Measurements from ENCODE around the gene MUTYH. TPM values are rescaled to one million over a fixed set of nuclear protein-coding genes. Genes with fewer than 3 reads are reported as not detected.

The MUTYH gene
- total and polyA plus RNA-seq, 9 of the 15 experiments (the other 6 are each of a cell fraction or from before 2014, with no cell fraction given) = 3.4 to 53.5 (median 29.0) TPM

DNA sequence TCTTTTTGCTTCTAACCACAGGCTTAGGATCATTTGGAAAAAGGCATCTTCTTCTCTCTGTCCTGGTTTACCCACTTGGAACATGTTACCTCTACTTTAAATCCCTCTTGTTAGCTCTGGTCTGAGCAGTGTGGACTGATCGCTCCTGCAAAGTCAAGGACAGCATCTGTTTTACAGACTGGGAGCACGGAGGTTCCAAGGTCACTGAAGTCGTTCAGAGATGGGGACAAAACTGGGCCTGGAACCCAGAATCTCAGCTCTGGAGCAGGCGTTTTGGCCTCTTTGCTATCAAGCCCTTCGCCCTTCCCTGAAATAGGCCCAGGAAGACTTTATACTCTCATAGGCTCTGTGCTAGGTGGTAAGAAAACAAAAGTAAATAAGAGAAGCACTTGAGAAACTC lies 11.3 kb upstream of the MUTYH start:
- BruUV-seq (replicated peaks) = no TSS peak
- TF ChIP-seq STAT5B (CRISPR knock-in tag; IDR thresholded peaks at IDR 0.05) (no peak), ZNF324 (CRISPR knock-in tag; IDR thresholded peaks at IDR 0.05) (no peak), TFAM (CRISPR knock-in tag; conservative IDR thresholded peaks at IDR 0.05) (no peak), RFX7 (CRISPR knock-in tag; IDR thresholded peaks at IDR 0.05) (no peak), IFI16 (CRISPR knock-in tag; IDR thresholded peaks at IDR 0.05) (no peak), SMARCB1 (IDR thresholded peaks at IDR 0.05; ENCODE audit: insufficient read length, low read depth) (no peak), ZNF408 (CRISPR knock-in tag; IDR thresholded peaks at IDR 0.05; ENCODE audit: low read depth) (no peak), ZNF143 (CRISPR knock-in tag; IDR thresholded peaks at IDR 0.05) (no peak)
- TF ChIP-seq, protein P1, sequence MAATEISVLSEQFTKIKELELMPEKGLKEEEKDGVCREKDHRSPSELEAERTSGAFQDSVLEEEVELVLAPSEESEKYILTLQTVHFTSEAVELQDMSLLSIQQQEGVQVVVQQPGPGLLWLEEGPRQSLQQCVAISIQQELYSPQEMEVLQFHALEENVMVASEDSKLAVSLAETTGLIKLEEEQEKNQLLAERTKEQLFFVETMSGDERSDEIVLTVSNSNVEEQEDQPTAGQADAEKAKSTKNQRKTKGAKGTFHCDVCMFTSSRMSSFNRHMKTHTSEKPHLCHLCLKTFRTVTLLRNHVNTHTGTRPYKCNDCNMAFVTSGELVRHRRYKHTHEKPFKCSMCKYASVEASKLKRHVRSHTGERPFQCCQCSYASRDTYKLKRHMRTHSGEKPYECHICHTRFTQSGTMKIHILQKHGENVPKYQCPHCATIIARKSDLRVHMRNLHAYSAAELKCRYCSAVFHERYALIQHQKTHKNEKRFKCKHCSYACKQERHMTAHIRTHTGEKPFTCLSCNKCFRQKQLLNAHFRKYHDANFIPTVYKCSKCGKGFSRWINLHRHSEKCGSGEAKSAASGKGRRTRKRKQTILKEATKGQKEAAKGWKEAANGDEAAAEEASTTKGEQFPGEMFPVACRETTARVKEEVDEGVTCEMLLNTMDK (IDR thresholded peaks at IDR 0.05; ENCODE audit: borderline replicate concordance, insufficient read depth, low read depth, low read length, poor library complexity, severe bottlenecking) = no peak
- TF ChIP-seq, protein P2, sequence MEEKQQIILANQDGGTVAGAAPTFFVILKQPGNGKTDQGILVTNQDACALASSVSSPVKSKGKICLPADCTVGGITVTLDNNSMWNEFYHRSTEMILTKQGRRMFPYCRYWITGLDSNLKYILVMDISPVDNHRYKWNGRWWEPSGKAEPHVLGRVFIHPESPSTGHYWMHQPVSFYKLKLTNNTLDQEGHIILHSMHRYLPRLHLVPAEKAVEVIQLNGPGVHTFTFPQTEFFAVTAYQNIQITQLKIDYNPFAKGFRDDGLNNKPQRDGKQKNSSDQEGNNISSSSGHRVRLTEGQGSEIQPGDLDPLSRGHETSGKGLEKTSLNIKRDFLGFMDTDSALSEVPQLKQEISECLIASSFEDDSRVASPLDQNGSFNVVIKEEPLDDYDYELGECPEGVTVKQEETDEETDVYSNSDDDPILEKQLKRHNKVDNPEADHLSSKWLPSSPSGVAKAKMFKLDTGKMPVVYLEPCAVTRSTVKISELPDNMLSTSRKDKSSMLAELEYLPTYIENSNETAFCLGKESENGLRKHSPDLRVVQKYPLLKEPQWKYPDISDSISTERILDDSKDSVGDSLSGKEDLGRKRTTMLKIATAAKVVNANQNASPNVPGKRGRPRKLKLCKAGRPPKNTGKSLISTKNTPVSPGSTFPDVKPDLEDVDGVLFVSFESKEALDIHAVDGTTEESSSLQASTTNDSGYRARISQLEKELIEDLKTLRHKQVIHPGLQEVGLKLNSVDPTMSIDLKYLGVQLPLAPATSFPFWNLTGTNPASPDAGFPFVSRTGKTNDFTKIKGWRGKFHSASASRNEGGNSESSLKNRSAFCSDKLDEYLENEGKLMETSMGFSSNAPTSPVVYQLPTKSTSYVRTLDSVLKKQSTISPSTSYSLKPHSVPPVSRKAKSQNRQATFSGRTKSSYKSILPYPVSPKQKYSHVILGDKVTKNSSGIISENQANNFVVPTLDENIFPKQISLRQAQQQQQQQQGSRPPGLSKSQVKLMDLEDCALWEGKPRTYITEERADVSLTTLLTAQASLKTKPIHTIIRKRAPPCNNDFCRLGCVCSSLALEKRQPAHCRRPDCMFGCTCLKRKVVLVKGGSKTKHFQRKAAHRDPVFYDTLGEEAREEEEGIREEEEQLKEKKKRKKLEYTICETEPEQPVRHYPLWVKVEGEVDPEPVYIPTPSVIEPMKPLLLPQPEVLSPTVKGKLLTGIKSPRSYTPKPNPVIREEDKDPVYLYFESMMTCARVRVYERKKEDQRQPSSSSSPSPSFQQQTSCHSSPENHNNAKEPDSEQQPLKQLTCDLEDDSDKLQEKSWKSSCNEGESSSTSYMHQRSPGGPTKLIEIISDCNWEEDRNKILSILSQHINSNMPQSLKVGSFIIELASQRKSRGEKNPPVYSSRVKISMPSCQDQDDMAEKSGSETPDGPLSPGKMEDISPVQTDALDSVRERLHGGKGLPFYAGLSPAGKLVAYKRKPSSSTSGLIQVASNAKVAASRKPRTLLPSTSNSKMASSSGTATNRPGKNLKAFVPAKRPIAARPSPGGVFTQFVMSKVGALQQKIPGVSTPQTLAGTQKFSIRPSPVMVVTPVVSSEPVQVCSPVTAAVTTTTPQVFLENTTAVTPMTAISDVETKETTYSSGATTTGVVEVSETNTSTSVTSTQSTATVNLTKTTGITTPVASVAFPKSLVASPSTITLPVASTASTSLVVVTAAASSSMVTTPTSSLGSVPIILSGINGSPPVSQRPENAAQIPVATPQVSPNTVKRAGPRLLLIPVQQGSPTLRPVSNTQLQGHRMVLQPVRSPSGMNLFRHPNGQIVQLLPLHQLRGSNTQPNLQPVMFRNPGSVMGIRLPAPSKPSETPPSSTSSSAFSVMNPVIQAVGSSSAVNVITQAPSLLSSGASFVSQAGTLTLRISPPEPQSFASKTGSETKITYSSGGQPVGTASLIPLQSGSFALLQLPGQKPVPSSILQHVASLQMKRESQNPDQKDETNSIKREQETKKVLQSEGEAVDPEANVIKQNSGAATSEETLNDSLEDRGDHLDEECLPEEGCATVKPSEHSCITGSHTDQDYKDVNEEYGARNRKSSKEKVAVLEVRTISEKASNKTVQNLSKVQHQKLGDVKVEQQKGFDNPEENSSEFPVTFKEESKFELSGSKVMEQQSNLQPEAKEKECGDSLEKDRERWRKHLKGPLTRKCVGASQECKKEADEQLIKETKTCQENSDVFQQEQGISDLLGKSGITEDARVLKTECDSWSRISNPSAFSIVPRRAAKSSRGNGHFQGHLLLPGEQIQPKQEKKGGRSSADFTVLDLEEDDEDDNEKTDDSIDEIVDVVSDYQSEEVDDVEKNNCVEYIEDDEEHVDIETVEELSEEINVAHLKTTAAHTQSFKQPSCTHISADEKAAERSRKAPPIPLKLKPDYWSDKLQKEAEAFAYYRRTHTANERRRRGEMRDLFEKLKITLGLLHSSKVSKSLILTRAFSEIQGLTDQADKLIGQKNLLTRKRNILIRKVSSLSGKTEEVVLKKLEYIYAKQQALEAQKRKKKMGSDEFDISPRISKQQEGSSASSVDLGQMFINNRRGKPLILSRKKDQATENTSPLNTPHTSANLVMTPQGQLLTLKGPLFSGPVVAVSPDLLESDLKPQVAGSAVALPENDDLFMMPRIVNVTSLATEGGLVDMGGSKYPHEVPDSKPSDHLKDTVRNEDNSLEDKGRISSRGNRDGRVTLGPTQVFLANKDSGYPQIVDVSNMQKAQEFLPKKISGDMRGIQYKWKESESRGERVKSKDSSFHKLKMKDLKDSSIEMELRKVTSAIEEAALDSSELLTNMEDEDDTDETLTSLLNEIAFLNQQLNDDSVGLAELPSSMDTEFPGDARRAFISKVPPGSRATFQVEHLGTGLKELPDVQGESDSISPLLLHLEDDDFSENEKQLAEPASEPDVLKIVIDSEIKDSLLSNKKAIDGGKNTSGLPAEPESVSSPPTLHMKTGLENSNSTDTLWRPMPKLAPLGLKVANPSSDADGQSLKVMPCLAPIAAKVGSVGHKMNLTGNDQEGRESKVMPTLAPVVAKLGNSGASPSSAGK (IDR thresholded peaks at IDR 0.05) = no peak

More for the DNA sequence above, 11.3 kb upstream of the MUTYH start:
- Histone ChIP-seq H3K36me3 (ENCODE audit: control insufficient read depth, insufficient read depth, low read length) (no peaks in the 10 kb centered on the region), H3K9ac (ENCODE audit: insufficient read depth in 1 of 2, low read depth in 2 of 2, low read length in 2 of 2) (no peak overlapping the region), H3K27me3 (ENCODE audit: control insufficient read depth in 2 of 2, insufficient read depth in 2 of 2, low read length in 2 of 2) (no peaks in the 10 kb centered on the region), H3K27ac (ENCODE audit: extremely low read depth, low read depth, low read length) (no peak overlapping the region), H3K4me3 (no peak overlapping the region), H3K4me1 (replicated peaks in 1 of 2; ENCODE audit: control insufficient read depth in 2 of 2, insufficient read depth in 2 of 2, low read length in 2 of 2) (peaks cover 4 to 5% of the 10 kb centered on the region in 2 experiments; a peak in 2 of 5 replicates), H3K9me3 (replicated peaks; ENCODE audit: control insufficient read depth, insufficient read depth, low read depth, low read length) (no peaks in the 10 kb centered on the region), H3K9me1 (ENCODE audit: control insufficient read depth, insufficient read depth, low read length) (no peaks in the 10 kb centered on the region), H2AFZ (ENCODE audit: low read depth, low read length) (peak overlapping the region; percentile 37), H3K79me2 (ENCODE audit: control insufficient read depth, insufficient read depth, low read length) (no peaks in the 10 kb centered on the region), H4K20me1 (replicated peaks; ENCODE audit: control insufficient read depth, insufficient read depth, low read length) (no peaks in the 10 kb centered on the region), H3K4me2 (ENCODE audit: insufficient read depth, low read length) (no peak overlapping the region)
- FAIRE-seq (no peak), DNase-seq (ENCODE audit: extremely low read depth in 1 of 4, low spot score in 3 of 4) (no peak), ATAC-seq (no peak)
- CTCF ChIA-PET (ENCODE audit: low intra/inter-chr PET ratio) = no interaction called here
- POLR2A ChIA-PET = interaction anchor here (1.1 to 15.6 kb wide), 5 partner anchors 4 to 532 kb away, joined by 3 to 226 read pairs (median 5); partner anchors contain the start of genes MUTYH and TOE1
- WGBS (ENCODE audit: insufficient coverage, low coverage, missing lambda C conversion rate) = 56% methylated on average over 5 of the region's 5 CpGs
- intact Hi-C loops (cut with micrococcal nuclease) = no loop called here
- in situ Hi-C loops (cut with MboI) = no loop called here

Data from K562 (cell line).